Measurements from ENCODE around the gene HIVEP3.

DNA sequence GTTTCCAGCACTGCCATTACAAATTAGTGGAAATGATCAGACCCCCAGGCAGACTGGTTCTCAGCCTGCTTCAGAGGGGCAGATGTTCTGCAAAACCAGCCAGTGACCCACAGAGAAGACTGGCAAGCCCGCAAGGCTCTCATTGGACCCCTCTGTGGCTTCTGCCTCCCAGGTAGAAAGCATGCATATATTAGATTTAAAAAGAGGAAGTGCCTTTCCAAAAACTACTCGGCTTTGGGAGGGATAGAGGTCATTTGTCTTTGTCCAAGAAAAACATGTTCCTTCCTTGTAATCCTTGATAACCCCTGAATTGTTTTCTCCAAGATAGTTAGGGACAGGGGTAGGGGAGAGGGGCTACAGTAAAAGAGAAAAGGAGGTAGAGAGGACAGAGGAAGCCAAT lies 11.8 kb downstream of the HIVEP3 start:
- TF ChIP-seq, protein P1, sequence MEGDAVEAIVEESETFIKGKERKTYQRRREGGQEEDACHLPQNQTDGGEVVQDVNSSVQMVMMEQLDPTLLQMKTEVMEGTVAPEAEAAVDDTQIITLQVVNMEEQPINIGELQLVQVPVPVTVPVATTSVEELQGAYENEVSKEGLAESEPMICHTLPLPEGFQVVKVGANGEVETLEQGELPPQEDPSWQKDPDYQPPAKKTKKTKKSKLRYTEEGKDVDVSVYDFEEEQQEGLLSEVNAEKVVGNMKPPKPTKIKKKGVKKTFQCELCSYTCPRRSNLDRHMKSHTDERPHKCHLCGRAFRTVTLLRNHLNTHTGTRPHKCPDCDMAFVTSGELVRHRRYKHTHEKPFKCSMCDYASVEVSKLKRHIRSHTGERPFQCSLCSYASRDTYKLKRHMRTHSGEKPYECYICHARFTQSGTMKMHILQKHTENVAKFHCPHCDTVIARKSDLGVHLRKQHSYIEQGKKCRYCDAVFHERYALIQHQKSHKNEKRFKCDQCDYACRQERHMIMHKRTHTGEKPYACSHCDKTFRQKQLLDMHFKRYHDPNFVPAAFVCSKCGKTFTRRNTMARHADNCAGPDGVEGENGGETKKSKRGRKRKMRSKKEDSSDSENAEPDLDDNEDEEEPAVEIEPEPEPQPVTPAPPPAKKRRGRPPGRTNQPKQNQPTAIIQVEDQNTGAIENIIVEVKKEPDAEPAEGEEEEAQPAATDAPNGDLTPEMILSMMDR (IDR thresholded peaks at IDR 0.05): no peak
- TF ChIP-seq POLR2A (IDR thresholded peaks at IDR 0.05): no peak

All from esophagus squamous epithelium (tissue), 4 donors.